ENCODE results near the gene VWA8. TPM values are rescaled to one million over a fixed set of nuclear protein-coding genes. Genes with fewer than 3 reads are reported as not detected.

The VWA8 gene
- total RNA-seq, 3 donors from 2014 or later, result 18.4 to 43.5 (median 34.7) TPM

DNA sequence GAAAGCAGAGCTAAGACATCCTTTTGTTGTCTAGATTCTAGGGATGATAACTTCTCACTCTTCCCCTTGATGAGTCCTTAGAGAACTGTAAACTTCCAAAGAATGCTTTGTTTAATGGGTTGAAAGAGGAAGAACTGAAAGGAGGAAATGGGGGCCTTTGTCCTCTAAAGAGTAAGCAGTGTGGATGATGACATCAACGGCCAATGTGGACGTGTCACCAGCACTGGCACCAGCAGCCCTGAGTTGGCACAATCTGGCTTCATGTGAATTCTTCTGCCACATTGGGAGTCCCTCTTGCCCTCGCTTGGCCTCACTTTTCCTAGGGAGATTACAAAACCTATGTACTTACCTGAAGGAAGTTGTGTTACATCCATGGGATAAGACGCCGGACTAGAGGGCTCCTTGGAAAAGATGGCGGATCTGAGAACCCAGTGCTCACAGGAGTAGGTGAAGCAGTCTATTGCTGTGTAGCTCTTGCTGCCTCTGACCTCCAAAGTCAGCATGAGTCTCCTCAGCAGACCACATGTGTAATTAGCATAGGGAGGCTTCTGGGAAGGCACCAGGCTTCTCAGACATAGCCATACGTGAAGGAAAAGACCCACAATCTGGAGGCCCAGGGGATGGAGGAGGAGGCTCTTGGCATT lies 440.8 kb downstream of the VWA8 start:
- no peak overlapping the region for H3K4me3 ChIP-seq
- no peaks in the 10 kb centered on the region for H3K36me3 ChIP-seq
- TF ChIP-seq POLR2A (IDR thresholded peaks at IDR 0.05), result no peak
- TF ChIP-seq, protein P1, sequence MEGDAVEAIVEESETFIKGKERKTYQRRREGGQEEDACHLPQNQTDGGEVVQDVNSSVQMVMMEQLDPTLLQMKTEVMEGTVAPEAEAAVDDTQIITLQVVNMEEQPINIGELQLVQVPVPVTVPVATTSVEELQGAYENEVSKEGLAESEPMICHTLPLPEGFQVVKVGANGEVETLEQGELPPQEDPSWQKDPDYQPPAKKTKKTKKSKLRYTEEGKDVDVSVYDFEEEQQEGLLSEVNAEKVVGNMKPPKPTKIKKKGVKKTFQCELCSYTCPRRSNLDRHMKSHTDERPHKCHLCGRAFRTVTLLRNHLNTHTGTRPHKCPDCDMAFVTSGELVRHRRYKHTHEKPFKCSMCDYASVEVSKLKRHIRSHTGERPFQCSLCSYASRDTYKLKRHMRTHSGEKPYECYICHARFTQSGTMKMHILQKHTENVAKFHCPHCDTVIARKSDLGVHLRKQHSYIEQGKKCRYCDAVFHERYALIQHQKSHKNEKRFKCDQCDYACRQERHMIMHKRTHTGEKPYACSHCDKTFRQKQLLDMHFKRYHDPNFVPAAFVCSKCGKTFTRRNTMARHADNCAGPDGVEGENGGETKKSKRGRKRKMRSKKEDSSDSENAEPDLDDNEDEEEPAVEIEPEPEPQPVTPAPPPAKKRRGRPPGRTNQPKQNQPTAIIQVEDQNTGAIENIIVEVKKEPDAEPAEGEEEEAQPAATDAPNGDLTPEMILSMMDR (IDR thresholded peaks at IDR 0.05), result no peak
- TF ChIP-seq POLR2AphosphoS5 (IDR thresholded peaks at IDR 0.05), result no peak
- H3K9me3 ChIP-seq, result no peaks in the 10 kb centered on the region
- DNase-seq (ENCODE audit: low spot score in 2 of 2), result no peak
- H3K27ac ChIP-seq, result no peak overlapping the region
- intact Hi-C loops (cut with DNase I; ENCODE audit: low total_unique reads), result no loop called here
- H3K4me1 ChIP-seq, result no peaks in the 10 kb centered on the region
- no peaks in the 10 kb centered on the region for H3K27me3 ChIP-seq

Other genes starting within 250 kb of the VWA8 start
- 10 to 100 TPM; 11.5 to 19.0 (median 19.0) TPM for gene DGKH, start 87.5 kb upstream of the VWA8 start, total RNA-seq

Data from breast epithelium (tissue), 4 donors.